ENCODE measurements around the gene HEXD.

GRCh38 chr17:82374626-82375331 is 43.4 kb upstream of the HEXD start:
- TF ChIP-seq CTCF (IDR thresholded peaks at IDR 0.05) (no peak), POLR2A (IDR thresholded peaks at IDR 0.05) (no peak)
